Liver (tissue), 9 donors: Measurements from ENCODE around the gene NCAM2. TPM values are rescaled to one million over a fixed set of nuclear protein-coding genes. Genes with fewer than 3 reads are reported as not detected.

Experiments used
- DNase-seq: peaks from one replicate; pipeline ENCODE4 v3.0.0-alpha.2; 2017; ENCODE audit warnings: low spot score
- H3K27ac ChIP-seq, 2 donors: one replicate each; pipeline ENCODE4 v1.7.0; 2013; ENCODE audit warnings: inconsistent platforms in 2 of 2, low read length in 2 of 2, control low read depth in 1 of 2, low read depth in 1 of 2, mild to moderate bottlenecking in 1 of 2
- H3K27me3 ChIP-seq, 4 donors: one replicate each; pipeline versions ENCODE4 v1.6.1 to v1.7.0; 2013; ENCODE audit warnings: low read length in 3 of 4, inconsistent platforms in 1 of 4, mild to moderate bottlenecking in 1 of 4, moderate library complexity in 1 of 4; ENCODE audit not compliant: control insufficient read depth in 4 of 4, insufficient read depth in 4 of 4
- H3K36me3 ChIP-seq, 4 donors: one replicate each; pipeline versions ENCODE4 v1.6.1 to v1.7.0; 2013; ENCODE audit warnings: low read length in 3 of 4, mild to moderate bottlenecking in 3 of 4, low read depth in 1 of 4, moderate library complexity in 1 of 4; ENCODE audit not compliant: control insufficient read depth in 4 of 4, insufficient read depth in 3 of 4
- H3K4me1 ChIP-seq, 4 donors: one replicate each; pipeline versions ENCODE4 v1.6.1 to v1.7.0; 2013; ENCODE audit warnings: low read length in 3 of 4, mild to moderate bottlenecking in 3 of 4, moderate library complexity in 1 of 4; ENCODE audit not compliant: control insufficient read depth in 4 of 4, insufficient read depth in 4 of 4
- H3K4me3 ChIP-seq, 3 donors: one replicate each; pipeline versions ENCODE4 v1.6.1 to v1.7.0; 2013; ENCODE audit warnings: low read length in 3 of 3, control low read depth in 1 of 3, low read depth in 1 of 3, mild to moderate bottlenecking in 1 of 3
- H3K9ac ChIP-seq, 2 donors: one replicate each; pipeline ENCODE4 v1.7.0; 2013; ENCODE audit warnings: low read length in 2 of 2, mild to moderate bottlenecking in 2 of 2, moderate library complexity in 2 of 2, control low read depth in 1 of 2, low read depth in 1 of 2
- H3K9me3 ChIP-seq, 4 donors: one replicate each; pipeline versions ENCODE4 v1.6.1 to v1.7.0; 2013; ENCODE audit warnings: low read length in 3 of 4; ENCODE audit not compliant: control insufficient read depth in 4 of 4
- EGR1 ChIP-seq, 2 donors: IDR thresholded peaks; 2 replicates each; pipeline ENCODE4 v1.6.1; 2016 to 2018; ENCODE audit warnings: antibody characterized with exemption in 2 of 2, low read depth in 2 of 2
- FOXA1 ChIP-seq: IDR thresholded peaks from 2 replicates; pipeline ENCODE4 v1.6.1; 2016; ENCODE audit warnings: antibody characterized with exemption
- FOXA2 ChIP-seq: IDR thresholded peaks from 2 replicates; pipeline ENCODE4 v1.6.1; 2016; ENCODE audit warnings: antibody characterized with exemption
- GABPA ChIP-seq, 2 donors: IDR thresholded peaks in 1 of 2; conservative IDR thresholded peaks in 1 of 2; 2 replicates each; pipeline ENCODE4 v1.6.1; 2016; ENCODE audit warnings: antibody characterized with exemption in 2 of 2, mild to moderate bottlenecking in 1 of 2, moderate library complexity in 1 of 2
- HNF4A ChIP-seq, 2 donors: conservative IDR thresholded peaks; 2 replicates each; pipeline ENCODE4 v1.6.1; 2016; ENCODE audit warnings: antibody characterized with exemption in 2 of 2, mild to moderate bottlenecking in 2 of 2
- JUND ChIP-seq, 2 donors: IDR thresholded peaks; 2 replicates each; pipeline ENCODE4 v1.6.1; 2016; ENCODE audit warnings: antibody characterized with exemption in 2 of 2
- NR2F2 ChIP-seq: IDR thresholded peaks from 2 replicates; pipeline ENCODE4 v1.6.1; 2016; ENCODE audit warnings: antibody characterized with exemption
- RAD21 ChIP-seq, 2 donors: IDR thresholded peaks; 2 replicates each; pipeline ENCODE4 v1.6.1; 2016; ENCODE audit warnings: antibody characterized with exemption in 2 of 2, mild to moderate bottlenecking in 2 of 2
- RXRA ChIP-seq, 2 donors: IDR thresholded peaks; 2 replicates each; pipeline ENCODE4 v1.6.1; 2017 to 2018; ENCODE audit warnings: antibody characterized with exemption in 2 of 2, mild to moderate bottlenecking in 1 of 2
- SP1 ChIP-seq: IDR thresholded peaks from 2 replicates; pipeline ENCODE4 v1.6.1; 2018; ENCODE audit warnings: antibody characterized with exemption, mild to moderate bottlenecking
- YY1 ChIP-seq: IDR thresholded peaks from 2 replicates; pipeline ENCODE4 v1.6.1; 2016; ENCODE audit warnings: antibody characterized with exemption, mild to moderate bottlenecking
- WGBS: extraction: QIAGEN DNeasy Blood & Tissue Kit; methylation state at CpG from one replicate; pipeline ENCODE4 v1.1.7; 2013; 5-methylcytosine and 5-hydroxymethylcytosine counted together
- polyA plus RNA-seq, 2 donors: library from polyadenylated mRNA; stranded (reverse) in 1 of 2; unstranded in 1 of 2; fragments of 200-250 nt in 1 of 2; fragments of >200 nt in 1 of 2; fragmentation: Nextera tagmentation in 1 of 2; extraction: Ambion mirVana in 1 of 2; gene quantifications; one replicate each; pipeline versions ENCODE4 v1.2.1 to v1.2.3, GENCODE V29; 2013 to 2015
- total RNA-seq, 2 donors: library from RNA; depleted of rRNA; stranded (reverse); fragments of >200 nt; gene quantifications; one replicate each; pipeline ENCODE4 v1.2.3, GENCODE V29; 2014
- TF ChIP-seq, protein P1 (sequence below): IDR thresholded peaks from 2 replicates; pipeline ENCODE4 v1.6.1; 2016; ENCODE audit warnings: antibody characterized with exemption
- TF ChIP-seq, protein P2 (sequence below): fragments of 150-350 bp; IDR thresholded peaks from 2 replicates; pipeline ENCODE4 v1.5.1; 2017; ENCODE audit warnings: improper control_type of control experiment, low read depth, low read length; ENCODE audit not compliant: missing input control
- TF ChIP-seq, protein P3 (sequence below): IDR thresholded peaks from 2 replicates; pipeline ENCODE4 v1.6.1; 2016; ENCODE audit warnings: antibody characterized with exemption
- TF ChIP-seq, protein P4 (sequence below): IDR thresholded peaks from 2 replicates; pipeline ENCODE4 v1.6.1; 2016; ENCODE audit warnings: antibody characterized with exemption
- TF ChIP-seq, protein P5 (sequence below): IDR thresholded peaks from 2 replicates; pipeline ENCODE4 v1.6.1; 2016; ENCODE audit warnings: antibody characterized with exemption, mild to moderate bottlenecking
- donor health status: healthy.
- donor health status: healthy.
- donor health status: healthy.
- donor health status: healthy.
- donor health status: healthy.

The NCAM2 gene
- total and polyA plus RNA-seq, 4 donors, result 0.06 to 0.51 (median 0.24) TPM

DNA sequence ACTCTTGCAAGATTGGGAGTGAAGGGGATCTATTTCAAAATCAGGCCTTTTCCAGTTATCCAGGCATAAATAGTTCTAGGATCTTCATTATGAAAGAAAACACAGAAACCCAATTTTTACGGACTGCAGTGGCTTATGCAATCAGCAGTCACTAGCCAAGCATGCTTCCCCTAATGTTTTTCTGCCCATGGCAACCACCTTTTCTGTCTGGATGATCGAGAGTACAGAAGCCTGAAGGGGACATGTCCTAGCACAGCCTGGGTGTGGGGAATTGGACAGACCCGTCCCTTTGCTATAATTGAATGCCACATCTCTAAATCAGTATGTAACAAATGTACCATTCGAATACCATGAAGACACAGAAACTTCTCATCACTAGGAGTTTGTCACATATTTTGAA, 29.8 kb upstream of the NCAM2 start:
- no peak overlapping the region for H3K27ac ChIP-seq
- no peak overlapping the region for H3K9ac ChIP-seq
- H3K4me3 ChIP-seq, result no peak overlapping the region
- WGBS, result 59% methylated on average over 4 of the region's 4 CpGs
- no peaks in the 10 kb centered on the region for H3K27me3 ChIP-seq
- no peaks in the 10 kb centered on the region for H3K4me1 ChIP-seq
- H3K9me3 ChIP-seq, result no peaks in the 10 kb centered on the region
- no peak for DNase-seq
- no peaks in the 10 kb centered on the region for H3K36me3 ChIP-seq
- TF ChIP-seq, protein P1, sequence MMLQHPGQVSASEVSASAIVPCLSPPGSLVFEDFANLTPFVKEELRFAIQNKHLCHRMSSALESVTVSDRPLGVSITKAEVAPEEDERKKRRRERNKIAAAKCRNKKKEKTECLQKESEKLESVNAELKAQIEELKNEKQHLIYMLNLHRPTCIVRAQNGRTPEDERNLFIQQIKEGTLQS, result no peak
- TF ChIP-seq JUND (IDR thresholded peaks at IDR 0.05) (no peak), GABPA (IDR thresholded peaks at IDR 0.05 in 1 of 2, conservative IDR thresholded peaks at IDR 0.05 in 1 of 2) (no peak), EGR1 (IDR thresholded peaks at IDR 0.05; ENCODE audit: low read depth in 2 of 2) (no peak), NR2F2 (no peak), FOXA1 (no peak), RXRA (IDR thresholded peaks at IDR 0.05) (no peak), SP1 (no peak), RAD21 (IDR thresholded peaks at IDR 0.05) (no peak), HNF4A (conservative IDR thresholded peaks at IDR 0.05) (no peak), YY1 (no peak), FOXA2 (no peak)
- TF ChIP-seq, protein P2, sequence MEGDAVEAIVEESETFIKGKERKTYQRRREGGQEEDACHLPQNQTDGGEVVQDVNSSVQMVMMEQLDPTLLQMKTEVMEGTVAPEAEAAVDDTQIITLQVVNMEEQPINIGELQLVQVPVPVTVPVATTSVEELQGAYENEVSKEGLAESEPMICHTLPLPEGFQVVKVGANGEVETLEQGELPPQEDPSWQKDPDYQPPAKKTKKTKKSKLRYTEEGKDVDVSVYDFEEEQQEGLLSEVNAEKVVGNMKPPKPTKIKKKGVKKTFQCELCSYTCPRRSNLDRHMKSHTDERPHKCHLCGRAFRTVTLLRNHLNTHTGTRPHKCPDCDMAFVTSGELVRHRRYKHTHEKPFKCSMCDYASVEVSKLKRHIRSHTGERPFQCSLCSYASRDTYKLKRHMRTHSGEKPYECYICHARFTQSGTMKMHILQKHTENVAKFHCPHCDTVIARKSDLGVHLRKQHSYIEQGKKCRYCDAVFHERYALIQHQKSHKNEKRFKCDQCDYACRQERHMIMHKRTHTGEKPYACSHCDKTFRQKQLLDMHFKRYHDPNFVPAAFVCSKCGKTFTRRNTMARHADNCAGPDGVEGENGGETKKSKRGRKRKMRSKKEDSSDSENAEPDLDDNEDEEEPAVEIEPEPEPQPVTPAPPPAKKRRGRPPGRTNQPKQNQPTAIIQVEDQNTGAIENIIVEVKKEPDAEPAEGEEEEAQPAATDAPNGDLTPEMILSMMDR, result no peak
- TF ChIP-seq, protein P3, sequence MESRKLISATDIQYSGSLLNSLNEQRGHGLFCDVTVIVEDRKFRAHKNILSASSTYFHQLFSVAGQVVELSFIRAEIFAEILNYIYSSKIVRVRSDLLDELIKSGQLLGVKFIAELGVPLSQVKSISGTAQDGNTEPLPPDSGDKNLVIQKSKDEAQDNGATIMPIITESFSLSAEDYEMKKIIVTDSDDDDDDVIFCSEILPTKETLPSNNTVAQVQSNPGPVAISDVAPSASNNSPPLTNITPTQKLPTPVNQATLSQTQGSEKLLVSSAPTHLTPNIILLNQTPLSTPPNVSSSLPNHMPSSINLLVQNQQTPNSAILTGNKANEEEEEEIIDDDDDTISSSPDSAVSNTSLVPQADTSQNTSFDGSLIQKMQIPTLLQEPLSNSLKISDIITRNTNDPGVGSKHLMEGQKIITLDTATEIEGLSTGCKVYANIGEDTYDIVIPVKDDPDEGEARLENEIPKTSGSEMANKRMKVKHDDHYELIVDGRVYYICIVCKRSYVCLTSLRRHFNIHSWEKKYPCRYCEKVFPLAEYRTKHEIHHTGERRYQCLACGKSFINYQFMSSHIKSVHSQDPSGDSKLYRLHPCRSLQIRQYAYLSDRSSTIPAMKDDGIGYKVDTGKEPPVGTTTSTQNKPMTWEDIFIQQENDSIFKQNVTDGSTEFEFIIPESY, result no peak
- TF ChIP-seq, protein P4, sequence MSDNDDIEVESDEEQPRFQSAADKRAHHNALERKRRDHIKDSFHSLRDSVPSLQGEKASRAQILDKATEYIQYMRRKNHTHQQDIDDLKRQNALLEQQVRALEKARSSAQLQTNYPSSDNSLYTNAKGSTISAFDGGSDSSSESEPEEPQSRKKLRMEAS, result no peak
- TF ChIP-seq, protein P5, sequence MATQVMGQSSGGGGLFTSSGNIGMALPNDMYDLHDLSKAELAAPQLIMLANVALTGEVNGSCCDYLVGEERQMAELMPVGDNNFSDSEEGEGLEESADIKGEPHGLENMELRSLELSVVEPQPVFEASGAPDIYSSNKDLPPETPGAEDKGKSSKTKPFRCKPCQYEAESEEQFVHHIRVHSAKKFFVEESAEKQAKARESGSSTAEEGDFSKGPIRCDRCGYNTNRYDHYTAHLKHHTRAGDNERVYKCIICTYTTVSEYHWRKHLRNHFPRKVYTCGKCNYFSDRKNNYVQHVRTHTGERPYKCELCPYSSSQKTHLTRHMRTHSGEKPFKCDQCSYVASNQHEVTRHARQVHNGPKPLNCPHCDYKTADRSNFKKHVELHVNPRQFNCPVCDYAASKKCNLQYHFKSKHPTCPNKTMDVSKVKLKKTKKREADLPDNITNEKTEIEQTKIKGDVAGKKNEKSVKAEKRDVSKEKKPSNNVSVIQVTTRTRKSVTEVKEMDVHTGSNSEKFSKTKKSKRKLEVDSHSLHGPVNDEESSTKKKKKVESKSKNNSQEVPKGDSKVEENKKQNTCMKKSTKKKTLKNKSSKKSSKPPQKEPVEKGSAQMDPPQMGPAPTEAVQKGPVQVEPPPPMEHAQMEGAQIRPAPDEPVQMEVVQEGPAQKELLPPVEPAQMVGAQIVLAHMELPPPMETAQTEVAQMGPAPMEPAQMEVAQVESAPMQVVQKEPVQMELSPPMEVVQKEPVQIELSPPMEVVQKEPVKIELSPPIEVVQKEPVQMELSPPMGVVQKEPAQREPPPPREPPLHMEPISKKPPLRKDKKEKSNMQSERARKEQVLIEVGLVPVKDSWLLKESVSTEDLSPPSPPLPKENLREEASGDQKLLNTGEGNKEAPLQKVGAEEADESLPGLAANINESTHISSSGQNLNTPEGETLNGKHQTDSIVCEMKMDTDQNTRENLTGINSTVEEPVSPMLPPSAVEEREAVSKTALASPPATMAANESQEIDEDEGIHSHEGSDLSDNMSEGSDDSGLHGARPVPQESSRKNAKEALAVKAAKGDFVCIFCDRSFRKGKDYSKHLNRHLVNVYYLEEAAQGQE, result no peak

DNA sequence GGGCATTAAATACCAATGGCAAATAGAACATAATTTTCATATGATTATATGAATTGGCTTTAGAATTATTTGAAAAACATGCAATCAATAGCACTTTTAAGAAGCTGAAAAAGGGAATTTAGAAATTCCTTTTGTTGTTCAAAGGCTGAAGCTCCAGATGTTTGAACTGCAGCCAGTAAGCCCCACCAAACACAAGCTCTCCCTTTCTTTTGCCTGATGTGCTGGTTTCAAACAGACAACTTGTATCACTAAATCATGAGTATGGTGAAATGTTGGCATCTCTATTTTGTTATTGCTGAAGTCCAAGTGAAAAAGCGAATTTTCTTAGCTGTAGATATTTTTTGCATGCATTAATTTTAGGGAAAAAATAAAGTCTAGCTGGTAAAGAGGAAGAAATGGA, 27.5 kb upstream of the NCAM2 start:
- DNase-seq, result no peak
- Histone ChIP-seq H3K36me3 (no peaks in the 10 kb centered on the region), H3K9me3 (no peaks in the 10 kb centered on the region), H3K27ac (no peak overlapping the region), H3K9ac (no peak overlapping the region), H3K4me1 (no peaks in the 10 kb centered on the region), H3K27me3 (no peaks in the 10 kb centered on the region), H3K4me3 (no peak overlapping the region)
- TF ChIP-seq FOXA2, result no peak
- no peak for TF ChIP-seq NR2F2
- TF ChIP-seq, protein P1, result no peak
- TF ChIP-seq, protein P3, result no peak
- TF ChIP-seq, protein P5, result no peak
- 23% methylated on average over 1 of the region's 1 CpG for WGBS
